Endothelial cell of umbilical vein (primary cell): ENCODE data around the gene HSBP1.

Source experiments
- CTCF ChIP-seq, 2 donors: IDR thresholded peaks; 1 replicate in 1 of 2; 2 replicates in 1 of 2; pipeline ENCODE4 v1.5.1; 2011; ENCODE audit warnings: low read length in 2 of 2, mild to moderate bottlenecking in 2 of 2, moderate library complexity in 2 of 2, control low read depth in 1 of 2, inconsistent platforms in 1 of 2, low read depth in 1 of 2; ENCODE audit not compliant: insufficient read depth in 1 of 2; ENCODE audit errors: extremely low read depth in 1 of 2
- POLR2A ChIP-seq: IDR thresholded peaks from 2 replicates; pipeline ENCODE4 v1.6.1; 2012; ENCODE audit warnings: low read depth, mild to moderate bottlenecking, control low read depth, low read length
- POLR2AphosphoS5 ChIP-seq: IDR thresholded peaks from 2 replicates; pipeline ENCODE4 v1.6.1; 2012; ENCODE audit warnings: low read depth, mild to moderate bottlenecking, control low read depth, low read length, moderate library complexity; ENCODE audit not compliant: insufficient read depth

- TF ChIP-seq CTCF (IDR thresholded peaks at IDR 0.05; ENCODE audit: extremely low read depth in 1 of 2, insufficient read depth in 1 of 2, low read depth in 1 of 2, low read length in 2 of 2), result no peak
- no peak for TF ChIP-seq POLR2A
- TF ChIP-seq POLR2AphosphoS5, result no peak
Measured at GRCh38 chr16:83853834-83854233, 46.1 kb downstream of the HSBP1 start.
